ENCODE data around the gene MMEL1. TPM values are rescaled to one million over a fixed set of nuclear protein-coding genes. Genes with fewer than 3 reads are reported as not detected.
A peak's percentile ranks its signal among the peaks of the same experiment; 100 is the strongest.

MMEL1 gene
- total and polyA plus RNA-seq, 11 donors = 0.30 to 2.6 (median 0.97) TPM; not detected in 5

- DNase-seq (peak in 1 of 5 donors; percentile 60), ATAC-seq (no peak)
- Histone ChIP-seq H3K27me3 (no peaks in the 10 kb centered on the region), H3K36me3 (no peaks in the 10 kb centered on the region), H3K27ac (no peak overlapping the region), H3K4me1 (peaks cover 0 to 31% (median 14%) of the 10 kb centered on the region in 12 donors), H3K4me3 (no peak overlapping the region), H3K9me3 (peaks cover 0 to 33% (median 15%) of the 10 kb centered on the region in 12 donors)
- WGBS, 4 donors = 83 to 88% (median 86%) methylated on average over 9 to 14 of the region's 14 CpGs
- intact Hi-C loops (cut with DNase I) = loop anchor here in 7 of 10 donors (5.0 to 10.0 kb wide), 5 partner anchors 57 to 229 kb away; partner anchors contain the start of genes PEX10 (in 4 of the 7) and PRXL2B (in 4 of the 7)
- TF ChIP-seq CTCF (IDR thresholded peaks at IDR 0.05) (no peak), POLR2A (IDR thresholded peaks at IDR 0.05) (no peak)
Observed at GRCh38 chr1:2644171-2644570, 11.4 kb upstream of the MMEL1 start.

- DNase-seq (peak in 2 of 5 donors; percentile 20 to 48), ATAC-seq (no peak)
- H3K27ac ChIP-seq = peak overlapping the region in 4 of 12 donors; percentile 84 to 94 (median 90)
- intact Hi-C loops (cut with DNase I) = loop anchor here in 8 of 10 donors (2.0 to 10.0 kb wide), 7 partner anchors 56 to 231 kb away; partner anchors contain the start of genes PEX10 (in 5 of the 8) and PRXL2B (in 5 of the 8)
- H3K27me3 ChIP-seq = no peaks in the 10 kb centered on the region
- H3K4me3 ChIP-seq = peak overlapping the region; percentile 68 to 99 (median 85)
- H3K4me1 ChIP-seq = peaks cover 0 to 31% (median 14%) of the 10 kb centered on the region in 12 donors
- H3K36me3 ChIP-seq = no peaks in the 10 kb centered on the region
- no peak for TF ChIP-seq POLR2A (IDR thresholded peaks at IDR 0.05)
- peak in 1 of 12 donors; percentile 5 for TF ChIP-seq CTCF (IDR thresholded peaks at IDR 0.05)
- peaks cover 0 to 29% (median 15%) of the 10 kb centered on the region in 12 donors for H3K9me3 ChIP-seq
- WGBS, 4 donors = 13 to 27% (median 19%) methylated on average over 12 to 24 of the region's 24 CpGs
Observed at GRCh38 chr1:2643414-2644077, 10.7 kb upstream of the MMEL1 start.

GRCh38 chr1:2642560-2643413, 10.0 kb upstream of the MMEL1 start:
- Histone ChIP-seq H3K4me3 (peak overlapping the region; percentile 68 to 99 (median 85)), H3K36me3 (no peaks in the 10 kb centered on the region), H3K9me3 (peaks cover 0 to 21% (median 14%) of the 10 kb centered on the region in 12 donors), H3K4me1 (peaks cover 0 to 31% (median 14%) of the 10 kb centered on the region in 12 donors), H3K27ac (peak overlapping the region; percentile 56 to 94 (median 88)), H3K27me3 (no peaks in the 10 kb centered on the region)
- DNase-seq = peak; percentile 94 to 96 (median 94)
- peak; percentile 66 to 95 (median 87) for ATAC-seq
- WGBS, 4 donors = 0 to 1% (median 0%) methylated on average over 19 to 84 of the region's 84 CpGs
- TF ChIP-seq POLR2A (IDR thresholded peaks at IDR 0.05) (peak; percentile 8 to 88), CTCF (IDR thresholded peaks at IDR 0.05) (peak in 6 of 12 donors; percentile 13 to 47 (median 27))
- intact Hi-C loops (cut with DNase I) = loop anchor here in 8 of 10 donors (2.0 to 10.0 kb wide), 7 partner anchors 55 to 230 kb away; partner anchors contain the start of genes PEX10 (in 5 of the 8) and PRXL2B (in 5 of the 8)

All from heart left ventricle (tissue), 16 donors.